Hepatocyte (in vitro differentiated cells): ENCODE measurements around the gene MTHFS.

Experiments used
- CTCF ChIP-seq: fragments of 200-600 bp; sonication (generic); IDR thresholded peaks from 2 replicates; pipeline ENCODE4 v1.5.1; 2016; ENCODE audit warnings: antibody characterized with exemption, mild to moderate bottlenecking; ENCODE audit not compliant: poor library complexity
- EZH2 ChIP-seq: fragments of 200-600 bp; sonication (generic); IDR thresholded peaks from 2 replicates; pipeline ENCODE4 v1.6.1; 2016; ENCODE audit warnings: antibody characterized with exemption, mild to moderate bottlenecking, borderline replicate concordance
- EZH2phosphoT487 ChIP-seq: fragments of 200-600 bp; sonication (generic); IDR thresholded peaks from one replicate; pipeline ENCODE4 v1.6.1; 2018; ENCODE audit warnings: antibody characterized with exemption, mild to moderate bottlenecking, low read depth, moderate library complexity; ENCODE audit not compliant: unreplicated experiment, severe bottlenecking

GRCh38 chr15:79883579-79884203, 13.1 kb downstream of the MTHFS start:
- TF ChIP-seq CTCF: no peak
- TF ChIP-seq EZH2phosphoT487: no peak
- TF ChIP-seq EZH2: no peak
